Transverse colon (tissue), 4 donors: ENCODE results near the gene EYA2.

ENCODE experiments used
- CTCF ChIP-seq, 5 experiments: fragments of 200-600 bp in 3 of 5; fragments of 450-650 bp in 2 of 5; sonication (generic) in 3 of 5; IDR thresholded peaks; 1 replicate in 2 of 5; 2 replicates in 3 of 5; pipeline ENCODE4 v1.5.1; 2016 to 2017; ENCODE audit warnings: antibody characterized with exemption in 5 of 5, inconsistent platforms in 3 of 5, mild to moderate bottlenecking in 2 of 5, moderate library complexity in 1 of 5
- EP300 ChIP-seq: sonication (generic); formaldehyde crosslinking; IDR thresholded peaks from one replicate; pipeline ENCODE4 v1.6.1; 2017; ENCODE audit warnings: antibody characterized with exemption, low read depth
- POLR2AphosphoS5 ChIP-seq, 3 donors: sonication (generic); formaldehyde crosslinking; IDR thresholded peaks; one replicate each; pipeline ENCODE4 v1.6.1; 2016; ENCODE audit warnings: antibody characterized with exemption in 3 of 3

DNA sequence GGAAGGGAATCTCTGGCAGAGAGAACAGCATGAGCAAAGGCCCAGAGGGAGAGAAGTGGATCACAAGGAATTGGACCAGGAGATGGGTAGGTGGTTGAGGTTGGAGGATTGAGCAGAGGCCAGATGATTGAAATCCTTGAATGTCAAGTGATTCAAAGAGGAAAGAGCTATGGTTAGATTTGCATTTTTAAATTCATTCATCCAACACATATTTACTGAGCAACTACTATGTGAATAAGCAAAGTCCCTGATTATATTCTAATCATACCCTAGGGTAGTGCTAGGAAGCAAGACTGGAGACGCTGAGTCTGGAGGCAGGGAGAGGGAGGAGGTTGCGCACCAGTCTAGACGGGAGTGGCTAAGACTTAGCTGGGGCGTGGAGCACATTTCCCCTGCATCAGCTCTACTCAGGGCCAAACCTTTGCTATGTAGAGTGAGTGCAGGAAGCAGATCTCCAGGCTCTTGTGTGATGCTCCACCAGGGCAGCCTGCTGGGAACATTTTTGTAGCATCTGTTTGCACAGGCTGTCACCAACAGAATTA is 40.2 kb downstream of the EYA2 start:
- TF ChIP-seq POLR2AphosphoS5 (IDR thresholded peaks at IDR 0.05) (no peak), CTCF (IDR thresholded peaks at IDR 0.05) (no peak), EP300 (no peak)
